Endothelial cell of umbilical vein (primary cell): ENCODE data around the gene AVL9. TPM values are rescaled to one million over a fixed set of nuclear protein-coding genes. Genes with fewer than 3 reads are reported as not detected.
"Not testable (repeated sequence)": the region's sequence is repeated elsewhere in the genome, so short reads cannot be mapped to it uniquely, and the experiment has no call there.

Source experiments
- BruUV-seq: library from RNA; stranded (reverse); fragments of 400-500 nt; replicated peaks from 2 replicates; lab custom pipeline; 2021; lab: Mats Ljungman, UMichigan
- CTCF ChIA-PET: fragments of 300-600, 350-600 bp; sonication (Branson Sonifier 250); formaldehyde crosslinking; loops from one replicate; lab custom pipeline; 2021; ENCODE audit warnings: antibody characterized with exemption, inconsistent platforms; lab: Charles Lee
- POLR2A ChIA-PET: fragments of 300-600, 350-600 bp; sonication (Branson Sonifier 250); formaldehyde crosslinking; loops from one replicate; lab custom pipeline; 2021; ENCODE audit warnings: antibody characterized with exemption, inconsistent platforms; lab: Charles Lee
- DNase-seq: peaks from one replicate; pipeline ENCODE4 v3.0.0-alpha.2; 2011; ENCODE audit warnings: low read depth, low spot score
- FAIRE-seq: peaks from 2 replicates; lab custom pipeline; 2011; peaks lifted over from hg19 to GRCh38; lab: Jason Lieb, UNC
- H2AFZ ChIP-seq: 2 replicates; pipeline ENCODE4 v1.6.0; 2012; ENCODE audit warnings: low read depth, low read length, control low read depth, inconsistent platforms
- H3K27ac ChIP-seq: 2 replicates; pipeline ENCODE4 v1.5.1; 2011; ENCODE audit warnings: low read depth, mild to moderate bottlenecking, control low read depth, low read length, moderate library complexity; ENCODE audit not compliant: insufficient read depth
- H3K27me3 ChIP-seq, 2 experiments: 2 replicates each; pipeline versions ENCODE4 v1.6.0 to v1.6.1; 2011; ENCODE audit warnings: low read length in 2 of 2, mixed read lengths in 1 of 2; ENCODE audit not compliant: control insufficient read depth in 2 of 2, insufficient read depth in 2 of 2
- H3K36me3 ChIP-seq, 2 experiments: 2 replicates in 1 of 2; 3 replicates in 1 of 2; pipeline ENCODE4 v1.5.1; 2011; ENCODE audit warnings: low read length in 2 of 2, mild to moderate bottlenecking in 1 of 2, moderate library complexity in 1 of 2; ENCODE audit not compliant: control insufficient read depth in 2 of 2, insufficient read depth in 2 of 2; ENCODE audit errors: extremely low read depth in 1 of 2
- H3K4me1 ChIP-seq: 3 replicates; pipeline ENCODE4 v1.5.1; 2011; ENCODE audit warnings: mild to moderate bottlenecking, low read length; ENCODE audit not compliant: control insufficient read depth, insufficient read depth; ENCODE audit errors: extremely low read depth
- H3K4me2 ChIP-seq: 2 replicates; pipeline ENCODE4 v1.6.1; 2011; ENCODE audit warnings: low read length, control low read depth, mixed read lengths; ENCODE audit not compliant: insufficient read depth
- H3K4me3 ChIP-seq, 3 experiments: fragments of 200-600 bp in 1 of 3; sonication (generic), shearing (Covaris generic) in 1 of 3; replicated peaks in 1 of 3; 2 replicates each; pipeline ENCODE4 v1.5.1; 2011 to 2016; ENCODE audit warnings: control low read depth in 3 of 3, low read length in 3 of 3, mild to moderate bottlenecking in 2 of 3, inconsistent platforms in 1 of 3, low read depth in 1 of 3, moderate library complexity in 1 of 3; ENCODE audit not compliant: insufficient read depth in 1 of 3
- H3K79me2 ChIP-seq: 2 replicates; pipeline ENCODE4 v1.6.0; 2012; ENCODE audit warnings: low read length, inconsistent platforms; ENCODE audit not compliant: control insufficient read depth, insufficient read depth
- H3K9ac ChIP-seq: replicated peaks from 2 replicates; pipeline ENCODE3; 2011; ENCODE audit warnings: low read length, control low read depth; ENCODE audit not compliant: insufficient read depth; ENCODE audit errors: extremely low read depth
- H3K9me1 ChIP-seq: replicated peaks from 3 replicates; pipeline ENCODE4 v1.6.0; 2011; ENCODE audit warnings: mild to moderate bottlenecking, low read length; ENCODE audit not compliant: control insufficient read depth, insufficient read depth; ENCODE audit errors: extremely low read depth
- H3K9me3 ChIP-seq: replicated peaks from 2 replicates; pipeline ENCODE4 v1.5.1; 2012; ENCODE audit warnings: low read length, inconsistent platforms; ENCODE audit not compliant: control insufficient read depth, insufficient read depth
- H4K20me1 ChIP-seq: replicated peaks from 2 replicates; pipeline ENCODE3; 2011; ENCODE audit warnings: mild to moderate bottlenecking, low read length; ENCODE audit not compliant: control insufficient read depth, insufficient read depth; ENCODE audit errors: extremely low read depth
- EZH2 ChIP-seq: IDR thresholded peaks from 2 replicates; pipeline ENCODE4 v1.6.1; 2012; ENCODE audit warnings: borderline replicate concordance, low read depth, mild to moderate bottlenecking, moderate library complexity, low read length, inconsistent platforms; ENCODE audit not compliant: severe bottlenecking
- FOS ChIP-seq: IDR thresholded peaks from 2 replicates; pipeline ENCODE4 v1.6.1; 2011; ENCODE audit warnings: mild to moderate bottlenecking, low read length, moderate library complexity, borderline replicate concordance; ENCODE audit not compliant: insufficient read depth
- GATA2 ChIP-seq: IDR thresholded peaks from 2 replicates; pipeline ENCODE4 v1.7.0; 2011; ENCODE audit warnings: low read depth, mild to moderate bottlenecking, moderate library complexity, mixed read lengths, low read length; ENCODE audit not compliant: insufficient read length, insufficient read depth
- JUN ChIP-seq: IDR thresholded peaks from 2 replicates; pipeline ENCODE4 v1.6.1; 2011; ENCODE audit warnings: borderline replicate concordance, low read depth; ENCODE audit not compliant: insufficient read length, insufficient read depth
- MYC ChIP-seq: IDR thresholded peaks from one replicate; pipeline ENCODE4 v1.6.1; 2011; ENCODE audit warnings: mild to moderate bottlenecking, low read depth, low read length
- POLR2A ChIP-seq: IDR thresholded peaks from 2 replicates; pipeline ENCODE4 v1.6.1; 2012; ENCODE audit warnings: low read depth, mild to moderate bottlenecking, control low read depth, low read length
- POLR2AphosphoS5 ChIP-seq: IDR thresholded peaks from 2 replicates; pipeline ENCODE4 v1.6.1; 2012; ENCODE audit warnings: low read depth, mild to moderate bottlenecking, control low read depth, low read length, moderate library complexity; ENCODE audit not compliant: insufficient read depth
- dilution Hi-C: fragments of 300-500 bp; cut with MboI; formaldehyde crosslinking; loops from one replicate; pipeline ENCODE4 v1.15.0; 2019; ENCODE audit warnings: low sequenced_read_pairs; ENCODE audit not compliant: extremely low pct_ligation_motif_present
- intact Hi-C: fragments of 100-400 bp; cut with micrococcal nuclease; formaldehyde crosslinking; loops from one replicate; pipeline ENCODE4 v1.10.0; 2022
- polyA plus RNA-seq, 4 experiments: library from polyadenylated mRNA; depleted of rRNA in 3 of 4; stranded (reverse) in 3 of 4; unstranded in 1 of 4; fragments of >200 nt; gene quantifications; 2 replicates each; pipeline versions ENCODE4 v1.2.1 to v1.2.3, GENCODE V29; 2011 to 2012; ENCODE audit warnings: missing spikeins in 1 of 4
- total RNA-seq: library from RNA; stranded (reverse); gene quantifications from 2 replicates; pipeline ENCODE4 v1.2.3, GENCODE V29; 2021
- TF ChIP-seq, protein P1 (sequence below): IDR thresholded peaks from 2 replicates; pipeline ENCODE4 v1.6.1; 2011; ENCODE audit not compliant: insufficient read depth, insufficient read length
- TF ChIP-seq, protein P2 (sequence below), 2 donors: IDR thresholded peaks; 1 replicate in 1 of 2; 2 replicates in 1 of 2; pipeline ENCODE4 v1.5.1; 2011; ENCODE audit warnings: low read length in 2 of 2, mild to moderate bottlenecking in 2 of 2, moderate library complexity in 2 of 2, control low read depth in 1 of 2, inconsistent platforms in 1 of 2, low read depth in 1 of 2; ENCODE audit not compliant: insufficient read depth in 1 of 2; ENCODE audit errors: extremely low read depth in 1 of 2

AVL9 gene
- total and polyA plus RNA-seq, 2 donors (not counting 3 experiments of a cell fraction or from before 2014, with no cell fraction given), result 12.7 to 42.5 TPM

DNA sequence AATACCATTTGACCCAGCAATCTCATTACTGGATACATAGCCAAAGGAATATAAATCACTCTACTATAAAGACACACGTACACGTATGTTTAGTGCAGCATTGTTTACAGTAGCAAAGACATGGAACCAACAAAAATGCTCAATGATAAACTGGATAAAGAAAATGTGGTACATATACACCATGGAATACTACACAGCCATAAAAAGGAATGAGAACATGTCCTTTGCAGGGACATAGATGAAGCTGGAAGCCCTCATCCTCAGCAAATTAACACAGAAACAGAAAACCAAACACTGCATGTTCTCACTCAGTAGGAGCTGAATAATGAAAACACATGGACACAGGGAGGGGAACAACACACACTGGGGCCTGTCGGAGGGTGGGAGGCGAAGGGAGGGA, 105.9 kb downstream of the AVL9 start:
- intact Hi-C loops, H3K4me1 ChIP-seq, H3K36me3 ChIP-seq, CTCF ChIA-PET, H4K20me1 ChIP-seq, H3K27me3 ChIP-seq, DNase-seq, POLR2A ChIA-PET, H3K79me2 ChIP-seq, FAIRE-seq, H3K9ac ChIP-seq, H3K4me3 ChIP-seq, dilution Hi-C loops, H3K4me2 ChIP-seq, H3K27ac ChIP-seq, H2AFZ ChIP-seq, H3K9me3 ChIP-seq, H3K9me1 ChIP-seq, BruUV-seq: not testable (repeated sequence)

DNA sequence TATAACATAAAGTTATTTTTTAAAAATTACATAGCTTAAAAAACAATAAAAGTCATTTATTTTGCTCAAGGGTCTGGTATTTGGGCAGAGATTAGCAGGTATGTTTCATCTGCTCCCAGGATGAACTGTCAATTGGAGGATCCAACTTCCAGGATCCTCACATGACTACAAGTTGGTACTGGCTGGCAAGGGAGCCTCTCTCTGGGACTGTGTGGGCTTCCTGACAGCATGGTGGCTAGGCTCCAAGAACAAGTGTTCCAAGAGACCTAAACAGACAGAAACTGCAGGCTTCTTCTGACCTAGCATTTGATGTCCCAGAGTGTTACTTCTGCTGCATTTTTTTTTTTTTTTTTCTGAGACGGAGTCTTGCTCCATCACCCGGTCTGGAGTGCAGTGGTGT, 107.2 kb downstream of the AVL9 start:
- no peaks in the 10 kb centered on the region for H3K79me2 ChIP-seq
- H3K4me2 ChIP-seq, result no peak overlapping the region
- H3K4me1 ChIP-seq, result no peaks in the 10 kb centered on the region
- DNase-seq, result no peak
- no peaks in the 10 kb centered on the region for H3K27me3 ChIP-seq
- intact Hi-C loops (no loop called here), dilution Hi-C loops (no loop called here)
- no peak overlapping the region for H3K9ac ChIP-seq
- no peak overlapping the region for H3K4me3 ChIP-seq
- no peak overlapping the region for H2AFZ ChIP-seq
- no peak for TF ChIP-seq JUN
- no peak for TF ChIP-seq POLR2AphosphoS5
- TF ChIP-seq MYC, result no peak
- TF ChIP-seq, protein P1, sequence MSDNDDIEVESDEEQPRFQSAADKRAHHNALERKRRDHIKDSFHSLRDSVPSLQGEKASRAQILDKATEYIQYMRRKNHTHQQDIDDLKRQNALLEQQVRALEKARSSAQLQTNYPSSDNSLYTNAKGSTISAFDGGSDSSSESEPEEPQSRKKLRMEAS, result no peak
- TF ChIP-seq, protein P2, sequence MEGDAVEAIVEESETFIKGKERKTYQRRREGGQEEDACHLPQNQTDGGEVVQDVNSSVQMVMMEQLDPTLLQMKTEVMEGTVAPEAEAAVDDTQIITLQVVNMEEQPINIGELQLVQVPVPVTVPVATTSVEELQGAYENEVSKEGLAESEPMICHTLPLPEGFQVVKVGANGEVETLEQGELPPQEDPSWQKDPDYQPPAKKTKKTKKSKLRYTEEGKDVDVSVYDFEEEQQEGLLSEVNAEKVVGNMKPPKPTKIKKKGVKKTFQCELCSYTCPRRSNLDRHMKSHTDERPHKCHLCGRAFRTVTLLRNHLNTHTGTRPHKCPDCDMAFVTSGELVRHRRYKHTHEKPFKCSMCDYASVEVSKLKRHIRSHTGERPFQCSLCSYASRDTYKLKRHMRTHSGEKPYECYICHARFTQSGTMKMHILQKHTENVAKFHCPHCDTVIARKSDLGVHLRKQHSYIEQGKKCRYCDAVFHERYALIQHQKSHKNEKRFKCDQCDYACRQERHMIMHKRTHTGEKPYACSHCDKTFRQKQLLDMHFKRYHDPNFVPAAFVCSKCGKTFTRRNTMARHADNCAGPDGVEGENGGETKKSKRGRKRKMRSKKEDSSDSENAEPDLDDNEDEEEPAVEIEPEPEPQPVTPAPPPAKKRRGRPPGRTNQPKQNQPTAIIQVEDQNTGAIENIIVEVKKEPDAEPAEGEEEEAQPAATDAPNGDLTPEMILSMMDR (IDR thresholded peaks at IDR 0.05; ENCODE audit: extremely low read depth in 1 of 2, insufficient read depth in 1 of 2, low read depth in 1 of 2, low read length in 2 of 2), result no peak
- TF ChIP-seq POLR2A, result no peak
- no peak for TF ChIP-seq EZH2
- no peak for TF ChIP-seq GATA2
- TF ChIP-seq FOS, result no peak
- H4K20me1 ChIP-seq, result no peaks in the 10 kb centered on the region
- H3K9me3 ChIP-seq, result no peaks in the 10 kb centered on the region
- H3K27ac ChIP-seq, result no peak overlapping the region
- ChIA-PET CTCF (no interaction called here), POLR2A (no interaction called here)
- BruUV-seq, result no TSS peak
- H3K9me1 ChIP-seq, result no peaks in the 10 kb centered on the region
- no peaks in the 10 kb centered on the region for H3K36me3 ChIP-seq
- no peak for FAIRE-seq

DNA sequence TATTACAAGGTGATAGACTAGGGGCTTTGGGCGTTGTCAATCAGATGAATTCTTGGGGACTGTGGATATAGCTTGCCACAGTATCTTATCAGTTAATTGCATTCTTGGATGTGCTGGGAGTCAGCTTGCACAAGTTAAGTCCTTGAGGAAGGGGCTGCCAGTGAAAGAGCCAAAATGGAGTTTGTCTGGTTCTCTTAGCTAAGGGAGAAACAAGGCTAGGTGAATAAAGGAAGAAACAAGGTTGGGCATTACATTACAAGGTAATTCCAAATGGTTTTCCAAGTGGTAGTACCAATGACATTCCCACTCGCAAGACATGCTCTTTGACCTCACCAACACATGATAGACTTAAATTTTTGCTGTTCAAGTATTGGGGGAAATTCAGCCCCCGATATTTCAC, 108.2 kb downstream of the AVL9 start:
- H4K20me1 ChIP-seq, H3K36me3 ChIP-seq, CTCF ChIA-PET, H3K9me1 ChIP-seq, H3K27me3 ChIP-seq, H3K79me2 ChIP-seq, BruUV-seq, H3K4me3 ChIP-seq, DNase-seq, H3K4me1 ChIP-seq, intact Hi-C loops, H2AFZ ChIP-seq, H3K9ac ChIP-seq, dilution Hi-C loops, H3K4me2 ChIP-seq, H3K9me3 ChIP-seq, FAIRE-seq, H3K27ac ChIP-seq, POLR2A ChIA-PET: not testable (repeated sequence)
